ENCODE measurements around the gene CTNND2. TPM values are rescaled to one million over a fixed set of nuclear protein-coding genes. Genes with fewer than 3 reads are reported as not detected.
A peak's percentile ranks its signal among the peaks of the same experiment; 100 is the strongest.
"Not testable (repeated sequence)": the region's sequence is repeated elsewhere in the genome, so short reads cannot be mapped to it uniquely, and the experiment has no call there.

The CTNND2 gene
- total and polyA plus RNA-seq, 4 donors, result 36.5 to 183 (median 97.7) TPM

- no peaks in the 10 kb centered on the region for H3K36me3 ChIP-seq (ENCODE audit: control insufficient read depth, insufficient read depth, low read length)
- no CpG with 5 or more reads among the region's 1 CpG for WGBS (ENCODE audit: insufficient coverage)
- DNase-seq (ENCODE audit: low read depth in 4 of 6, low spot score in 6 of 6), result peak in 3 of 6 donors; percentile 37 to 86 (median 73)
- no peaks in the 10 kb centered on the region for H3K27me3 ChIP-seq (ENCODE audit: control insufficient read depth, insufficient read depth, low read length)
- peaks cover 3% of the 10 kb centered on the region for H3K9me3 ChIP-seq (ENCODE audit: control insufficient read depth, insufficient read depth, low read length)
- no peak overlapping the region for H3K4me3 ChIP-seq (ENCODE audit: low read depth, low read length)
- H3K27ac ChIP-seq (ENCODE audit: low read depth, low read length), result no peak overlapping the region
- H3K4me1 ChIP-seq (ENCODE audit: control insufficient read depth, insufficient read depth, low read length), result no peaks in the 10 kb centered on the region
Measured at GRCh38 chr5:11619339-11620024, 284.8 kb downstream of the CTNND2 start.

GRCh38 chr5:11617080-11617479 lies 287.2 kb downstream of the CTNND2 start:
- Histone ChIP-seq H3K9me3 (ENCODE audit: control insufficient read depth, insufficient read depth, low read length) (no peaks in the 10 kb centered on the region), H3K27ac (ENCODE audit: low read depth, low read length) (no peak overlapping the region), H3K36me3 (ENCODE audit: control insufficient read depth, insufficient read depth, low read length) (no peaks in the 10 kb centered on the region), H3K4me3 (ENCODE audit: low read depth, low read length) (no peak overlapping the region), H3K4me1 (ENCODE audit: control insufficient read depth, insufficient read depth, low read length) (no peaks in the 10 kb centered on the region), H3K27me3 (ENCODE audit: control insufficient read depth, insufficient read depth, low read length) (no peaks in the 10 kb centered on the region)
- 100% methylated on average over 2 of the region's 2 CpGs for WGBS (ENCODE audit: insufficient coverage)
- DNase-seq (ENCODE audit: low read depth in 4 of 6, low spot score in 6 of 6), result no peak

GRCh38 chr5:11616624-11617023 lies 287.6 kb downstream of the CTNND2 start:
- 93% methylated on average over 5 of the region's 7 CpGs for whole genome bisulfite sequencing (ENCODE audit: insufficient coverage)
- not testable (repeated sequence) for DNase-seq (ENCODE audit: low read depth in 4 of 6, low spot score in 6 of 6); H3K4me1 ChIP-seq (ENCODE audit: control insufficient read depth, insufficient read depth, low read length); H3K27me3 ChIP-seq (ENCODE audit: control insufficient read depth, insufficient read depth, low read length); H3K27ac ChIP-seq (ENCODE audit: low read depth, low read length); H3K36me3 ChIP-seq (ENCODE audit: control insufficient read depth, insufficient read depth, low read length); H3K4me3 ChIP-seq (ENCODE audit: low read depth, low read length); H3K9me3 ChIP-seq (ENCODE audit: control insufficient read depth, insufficient read depth, low read length)

- H3K27me3 ChIP-seq (ENCODE audit: control insufficient read depth, insufficient read depth, low read length), result no peaks in the 10 kb centered on the region
- no peak overlapping the region for H3K4me3 ChIP-seq (ENCODE audit: low read depth, low read length)
- H3K36me3 ChIP-seq (ENCODE audit: control insufficient read depth, insufficient read depth, low read length), result no peaks in the 10 kb centered on the region
- no peaks in the 10 kb centered on the region for H3K9me3 ChIP-seq (ENCODE audit: control insufficient read depth, insufficient read depth, low read length)
- peaks cover 3% of the 10 kb centered on the region for H3K4me1 ChIP-seq (ENCODE audit: control insufficient read depth, insufficient read depth, low read length)
- no CpG with 5 or more reads among the region's 3 CpGs for WGBS (ENCODE audit: insufficient coverage)
- no peak for DNase-seq (ENCODE audit: low read depth in 4 of 6, low spot score in 6 of 6)
- no peak overlapping the region for H3K27ac ChIP-seq (ENCODE audit: low read depth, low read length)
Measured at GRCh38 chr5:11611011-11611410, 293.2 kb downstream of the CTNND2 start.

- Histone ChIP-seq H3K27me3 (ENCODE audit: control insufficient read depth, insufficient read depth, low read length) (no peaks in the 10 kb centered on the region), H3K4me3 (ENCODE audit: low read depth, low read length) (no peak overlapping the region), H3K9me3 (ENCODE audit: control insufficient read depth, insufficient read depth, low read length) (no peaks in the 10 kb centered on the region), H3K27ac (ENCODE audit: low read depth, low read length) (no peak overlapping the region), H3K36me3 (ENCODE audit: control insufficient read depth, insufficient read depth, low read length) (no peaks in the 10 kb centered on the region), H3K4me1 (ENCODE audit: control insufficient read depth, insufficient read depth, low read length) (peaks cover 3% of the 10 kb centered on the region)
- WGBS (ENCODE audit: insufficient coverage), result 80% methylated on average over 1 of the region's 5 CpGs
- no peak for DNase-seq (ENCODE audit: low read depth in 4 of 6, low spot score in 6 of 6)
Measured at GRCh38 chr5:11609570-11610303, 294.5 kb downstream of the CTNND2 start.

- H3K27ac ChIP-seq (ENCODE audit: low read depth, low read length), result no peak overlapping the region
- peaks cover 3% of the 10 kb centered on the region for H3K4me1 ChIP-seq (ENCODE audit: control insufficient read depth, insufficient read depth, low read length)
- no peak for DNase-seq (ENCODE audit: low read depth in 4 of 6, low spot score in 6 of 6)
- no peaks in the 10 kb centered on the region for H3K36me3 ChIP-seq (ENCODE audit: control insufficient read depth, insufficient read depth, low read length)
- no peak overlapping the region for H3K4me3 ChIP-seq (ENCODE audit: low read depth, low read length)
- no peaks in the 10 kb centered on the region for H3K27me3 ChIP-seq (ENCODE audit: control insufficient read depth, insufficient read depth, low read length)
- H3K9me3 ChIP-seq (ENCODE audit: control insufficient read depth, insufficient read depth, low read length), result no peaks in the 10 kb centered on the region
Measured at GRCh38 chr5:11608530-11608929, 295.7 kb downstream of the CTNND2 start.

- H3K4me3 ChIP-seq (ENCODE audit: low read depth, low read length), result no peak overlapping the region
- no peak overlapping the region for H3K27ac ChIP-seq (ENCODE audit: low read depth, low read length)
- no peaks in the 10 kb centered on the region for H3K9me3 ChIP-seq (ENCODE audit: control insufficient read depth, insufficient read depth, low read length)
Measured at GRCh38 chr5:11607944-11608483, 296.2 kb downstream of the CTNND2 start.

GRCh38 chr5:11602298-11602697 lies 301.9 kb downstream of the CTNND2 start:
- Histone ChIP-seq H3K27me3 (ENCODE audit: control insufficient read depth, insufficient read depth, low read length) (no peaks in the 10 kb centered on the region), H3K4me1 (ENCODE audit: control insufficient read depth, insufficient read depth, low read length) (no peaks in the 10 kb centered on the region), H3K36me3 (ENCODE audit: control insufficient read depth, insufficient read depth, low read length) (no peaks in the 10 kb centered on the region), H3K4me3 (ENCODE audit: low read depth, low read length) (no peak overlapping the region), H3K27ac (ENCODE audit: low read depth, low read length) (no peak overlapping the region), H3K9me3 (ENCODE audit: control insufficient read depth, insufficient read depth, low read length) (no peaks in the 10 kb centered on the region)
- WGBS (ENCODE audit: insufficient coverage), result 51% methylated on average over 2 of the region's 3 CpGs
- no peak for DNase-seq (ENCODE audit: low read depth in 4 of 6, low spot score in 6 of 6)

More at GRCh38 chr5:11607944-11608483, 296.2 kb downstream of the CTNND2 start:
- H3K27me3 ChIP-seq (ENCODE audit: control insufficient read depth, insufficient read depth, low read length), result no peaks in the 10 kb centered on the region
- no peak for DNase-seq (ENCODE audit: low read depth in 4 of 6, low spot score in 6 of 6)
- no peaks in the 10 kb centered on the region for H3K36me3 ChIP-seq (ENCODE audit: control insufficient read depth, insufficient read depth, low read length)
- H3K4me1 ChIP-seq (ENCODE audit: control insufficient read depth, insufficient read depth, low read length), result peaks cover 3% of the 10 kb centered on the region

GRCh38 chr5:11599499-11599898 lies 304.7 kb downstream of the CTNND2 start:
- no peaks in the 10 kb centered on the region for H3K27me3 ChIP-seq (ENCODE audit: control insufficient read depth, insufficient read depth, low read length)
- no peaks in the 10 kb centered on the region for H3K9me3 ChIP-seq (ENCODE audit: control insufficient read depth, insufficient read depth, low read length)
- no peaks in the 10 kb centered on the region for H3K4me1 ChIP-seq (ENCODE audit: control insufficient read depth, insufficient read depth, low read length)
- H3K4me3 ChIP-seq (ENCODE audit: low read depth, low read length), result no peak overlapping the region
- H3K27ac ChIP-seq (ENCODE audit: low read depth, low read length), result no peak overlapping the region
- H3K36me3 ChIP-seq (ENCODE audit: control insufficient read depth, insufficient read depth, low read length), result no peaks in the 10 kb centered on the region
- WGBS (ENCODE audit: insufficient coverage), result 93% methylated on average over 4 of the region's 5 CpGs
- DNase-seq (ENCODE audit: low read depth in 4 of 6, low spot score in 6 of 6), result no peak

- no peaks in the 10 kb centered on the region for H3K27me3 ChIP-seq (ENCODE audit: control insufficient read depth, insufficient read depth, low read length)
- H3K4me1 ChIP-seq (ENCODE audit: control insufficient read depth, insufficient read depth, low read length), result no peaks in the 10 kb centered on the region
- H3K4me3 ChIP-seq (ENCODE audit: low read depth, low read length), result no peak overlapping the region
- H3K9me3 ChIP-seq (ENCODE audit: control insufficient read depth, insufficient read depth, low read length), result no peaks in the 10 kb centered on the region
- DNase-seq (ENCODE audit: low read depth in 4 of 6, low spot score in 6 of 6), result no peak
- 57% methylated on average over 3 of the region's 5 CpGs for WGBS (ENCODE audit: insufficient coverage)
- peak overlapping the region; percentile 67 for H3K27ac ChIP-seq (ENCODE audit: low read depth, low read length)
- no peaks in the 10 kb centered on the region for H3K36me3 ChIP-seq (ENCODE audit: control insufficient read depth, insufficient read depth, low read length)
Measured at GRCh38 chr5:11596657-11597071, 307.6 kb downstream of the CTNND2 start.
